Esophagus muscularis mucosa (tissue), 4 donors: ENCODE data around the gene AHCYL2. TPM values are rescaled to one million over a fixed set of nuclear protein-coding genes. Genes with fewer than 3 reads are reported as not detected.

Experiments
- DNase-seq: peaks from one replicate; pipeline ENCODE4 v3.0.0-alpha.2; 2017; ENCODE audit errors: extremely low spot score
- H3K27ac ChIP-seq, 4 donors: fragments of 200-600 bp; sonication (generic); replicated peaks in 1 of 4; 1 replicate in 3 of 4; 2 replicates in 1 of 4; pipeline ENCODE4 v1.5.1; 2016 to 2019; ENCODE audit warnings: mild to moderate bottlenecking in 1 of 4
- H3K27me3 ChIP-seq, 4 donors: fragments of 200-600 bp; sonication (generic); one replicate each; pipeline versions ENCODE4 v1.5.1 to v1.6.0; 2016 to 2019
- H3K36me3 ChIP-seq, 4 donors: fragments of 200-600 bp; sonication (generic); one replicate each; pipeline ENCODE4 v1.5.1; 2016 to 2019
- H3K4me1 ChIP-seq, 4 donors: fragments of 200-600 bp; sonication (generic); one replicate each; pipeline ENCODE4 v1.5.1; 2016 to 2019
- H3K4me3 ChIP-seq, 4 donors: fragments of 200-600 bp; sonication (generic); 1 replicate in 2 of 4; 2 replicates in 2 of 4; pipeline ENCODE4 v1.5.1; 2016 to 2019; ENCODE audit warnings: mild to moderate bottlenecking in 4 of 4, moderate library complexity in 1 of 4
- H3K9me3 ChIP-seq, 4 donors: fragments of 200-600 bp; sonication (generic); 1 replicate in 3 of 4; 2 replicates in 1 of 4; pipeline ENCODE4 v1.5.1; 2016 to 2019
- EP300 ChIP-seq: sonication (generic); formaldehyde crosslinking; IDR thresholded peaks from one replicate; pipeline ENCODE4 v1.6.1; 2017; ENCODE audit warnings: antibody characterized with exemption
- POLR2A ChIP-seq: fragments of 450-650 bp; IDR thresholded peaks from one replicate; pipeline ENCODE4 v1.6.1; 2017; ENCODE audit warnings: antibody characterized with exemption, moderate library complexity, mild to moderate bottlenecking, low read depth
- POLR2AphosphoS5 ChIP-seq, 2 donors: sonication (generic); formaldehyde crosslinking; IDR thresholded peaks; one replicate each; pipeline ENCODE4 v1.6.1; 2017; ENCODE audit warnings: antibody characterized with exemption in 2 of 2
- WGBS: methylation state at CpG from one replicate; pipeline ENCODE4 v1.1.5; 2018; 5-methylcytosine and 5-hydroxymethylcytosine counted together
- intact Hi-C: fragments of 100-400 bp; cut with DNase I; formaldehyde crosslinking; loops from one replicate; pipeline ENCODE4 v1.15.1; 2023
- total RNA-seq, 4 donors: library from RNA; depleted of rRNA; stranded (reverse); fragments of >200 nt; gene quantifications; one replicate each; pipeline versions ENCODE4 v1.1.0 to v1.2.1, GENCODE V29; 2016
- TF ChIP-seq, protein P1 (sequence below), 3 experiments: fragments of 200-600 bp in 2 of 3; fragments of 450-650 bp in 1 of 3; sonication (generic) in 2 of 3; IDR thresholded peaks; one replicate each; pipeline ENCODE4 v1.5.1; 2017 to 2019; ENCODE audit warnings: antibody characterized with exemption in 3 of 3, mild to moderate bottlenecking in 2 of 3, moderate library complexity in 1 of 3

AHCYL2 gene
- total RNA-seq, 4 donors from 2014 or later, result 9.7 to 14.2 (median 11.9) TPM

DNA sequence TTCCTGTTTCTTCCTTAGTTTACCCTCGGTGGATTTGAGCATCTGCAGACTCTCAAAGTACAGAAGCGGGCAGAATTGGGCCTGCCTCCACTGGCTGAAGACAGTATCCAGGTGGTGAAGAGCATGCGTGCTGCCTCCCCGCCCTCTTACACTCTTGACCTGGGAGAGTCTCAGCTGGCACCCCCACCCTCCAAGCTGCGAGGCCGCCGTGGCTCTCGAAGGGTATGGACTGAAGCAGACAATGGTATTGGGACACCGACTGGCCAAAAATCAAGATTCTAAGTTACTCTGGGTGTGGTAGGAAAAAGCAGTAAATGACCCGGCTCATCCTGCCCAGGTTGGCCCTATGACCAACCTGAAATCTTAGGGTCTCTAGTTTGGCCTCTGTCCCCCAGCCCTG, 231.6 kb downstream of the AHCYL2 start:
- Histone ChIP-seq H3K4me1 (no peaks in the 10 kb centered on the region), H3K9me3 (no peaks in the 10 kb centered on the region), H3K36me3 (peaks cover 0 to 39% (median 23%) of the 10 kb centered on the region in 4 donors), H3K4me3 (no peak overlapping the region), H3K27ac (no peak overlapping the region), H3K27me3 (no peaks in the 10 kb centered on the region)
- TF ChIP-seq POLR2A (no peak), EP300 (no peak), POLR2AphosphoS5 (IDR thresholded peaks at IDR 0.05) (no peak)
- TF ChIP-seq, protein P1, sequence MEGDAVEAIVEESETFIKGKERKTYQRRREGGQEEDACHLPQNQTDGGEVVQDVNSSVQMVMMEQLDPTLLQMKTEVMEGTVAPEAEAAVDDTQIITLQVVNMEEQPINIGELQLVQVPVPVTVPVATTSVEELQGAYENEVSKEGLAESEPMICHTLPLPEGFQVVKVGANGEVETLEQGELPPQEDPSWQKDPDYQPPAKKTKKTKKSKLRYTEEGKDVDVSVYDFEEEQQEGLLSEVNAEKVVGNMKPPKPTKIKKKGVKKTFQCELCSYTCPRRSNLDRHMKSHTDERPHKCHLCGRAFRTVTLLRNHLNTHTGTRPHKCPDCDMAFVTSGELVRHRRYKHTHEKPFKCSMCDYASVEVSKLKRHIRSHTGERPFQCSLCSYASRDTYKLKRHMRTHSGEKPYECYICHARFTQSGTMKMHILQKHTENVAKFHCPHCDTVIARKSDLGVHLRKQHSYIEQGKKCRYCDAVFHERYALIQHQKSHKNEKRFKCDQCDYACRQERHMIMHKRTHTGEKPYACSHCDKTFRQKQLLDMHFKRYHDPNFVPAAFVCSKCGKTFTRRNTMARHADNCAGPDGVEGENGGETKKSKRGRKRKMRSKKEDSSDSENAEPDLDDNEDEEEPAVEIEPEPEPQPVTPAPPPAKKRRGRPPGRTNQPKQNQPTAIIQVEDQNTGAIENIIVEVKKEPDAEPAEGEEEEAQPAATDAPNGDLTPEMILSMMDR (IDR thresholded peaks at IDR 0.05), result no peak
- intact Hi-C loops, result no loop called here
- 98% methylated on average over 8 of the region's 10 CpGs for WGBS
- no peak for DNase-seq

DNA sequence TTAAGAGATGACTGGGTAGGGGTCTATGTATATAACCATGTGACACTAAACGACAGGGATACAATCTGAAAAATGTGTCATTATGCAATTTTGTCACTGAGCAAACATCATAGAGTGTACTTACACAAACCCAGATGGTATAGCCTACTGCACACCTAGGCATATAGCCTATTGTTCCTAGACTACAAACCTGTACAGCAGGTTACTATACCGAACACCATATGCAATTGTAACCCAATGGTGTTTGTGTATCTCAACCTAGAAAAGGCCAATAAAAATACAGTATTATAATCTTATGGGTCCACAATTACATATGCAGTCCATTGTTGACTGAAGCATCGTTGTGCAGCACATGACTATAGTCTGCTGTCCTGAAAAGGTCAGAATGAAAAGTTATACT, 232.3 kb downstream of the AHCYL2 start:
- H3K4me1 ChIP-seq, result no peaks in the 10 kb centered on the region
- TF ChIP-seq, protein P1 (IDR thresholded peaks at IDR 0.05), result no peak
- TF ChIP-seq POLR2A, result no peak
- TF ChIP-seq EP300, result no peak
- TF ChIP-seq POLR2AphosphoS5 (IDR thresholded peaks at IDR 0.05), result no peak
- no peak overlapping the region for H3K27ac ChIP-seq
- no peak for DNase-seq
- H3K4me3 ChIP-seq, result no peak overlapping the region
- no peaks in the 10 kb centered on the region for H3K27me3 ChIP-seq
- H3K36me3 ChIP-seq, result peaks cover 0 to 39% (median 23%) of the 10 kb centered on the region in 4 donors
- 93% methylated on average over 3 of the region's 3 CpGs for WGBS
- intact Hi-C loops, result no loop called here
- no peaks in the 10 kb centered on the region for H3K9me3 ChIP-seq

DNA sequence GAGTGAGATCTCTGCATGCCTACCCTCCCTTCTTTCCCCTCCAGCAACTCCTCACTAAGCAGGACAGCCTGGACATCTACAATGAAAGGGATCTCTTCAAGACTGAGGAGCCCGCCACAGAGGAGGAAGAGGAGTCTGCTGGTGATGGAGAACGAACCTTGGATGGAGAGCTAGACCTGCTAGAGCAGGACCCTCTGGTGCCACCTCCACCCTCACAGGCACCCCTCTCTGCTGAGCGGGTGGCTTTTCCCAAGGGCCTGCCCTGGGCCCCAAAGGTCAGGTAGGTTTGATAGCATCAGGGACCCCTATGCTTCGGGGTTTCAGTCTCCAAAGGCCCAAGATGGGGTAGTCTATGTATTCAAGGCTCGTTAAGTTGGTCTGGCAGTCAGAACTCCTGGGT, 233.3 kb downstream of the AHCYL2 start:
- Histone ChIP-seq H3K27ac (no peak overlapping the region), H3K27me3 (no peaks in the 10 kb centered on the region), H3K4me3 (no peak overlapping the region), H3K36me3 (peaks cover 0 to 50% (median 23%) of the 10 kb centered on the region in 4 donors), H3K4me1 (no peaks in the 10 kb centered on the region), H3K9me3 (no peaks in the 10 kb centered on the region)
- DNase-seq, result no peak
- 97% methylated on average over 5 of the region's 5 CpGs for WGBS
- intact Hi-C loops, result no loop called here
- TF ChIP-seq POLR2A (no peak), POLR2AphosphoS5 (IDR thresholded peaks at IDR 0.05) (no peak), EP300 (no peak)
- TF ChIP-seq, protein P1 (IDR thresholded peaks at IDR 0.05), result no peak

DNA sequence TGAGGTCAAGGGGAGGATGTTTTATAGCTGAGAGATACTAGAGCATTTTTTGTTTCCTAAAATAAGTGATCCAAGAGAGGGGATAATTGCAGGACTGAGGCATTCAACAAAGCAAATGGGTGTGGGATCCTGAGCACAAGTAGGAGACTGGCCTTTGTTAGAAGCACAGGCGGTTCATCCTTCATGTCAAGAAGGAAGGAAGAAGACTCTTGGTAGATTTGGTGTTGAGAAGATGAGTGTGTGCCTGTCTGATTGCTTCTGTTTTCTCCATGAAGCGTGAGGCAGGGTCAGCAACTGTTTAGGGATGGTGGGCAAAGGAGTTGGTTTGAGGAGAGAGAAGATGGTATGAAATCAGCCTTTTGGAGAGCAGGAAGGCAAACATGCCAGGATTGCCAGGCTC, 237.0 kb downstream of the AHCYL2 start:
- 96% methylated on average over 2 of the region's 2 CpGs for WGBS
- no peak overlapping the region for H3K4me3 ChIP-seq
- peaks cover 7 to 9% (median 7%) of the 10 kb centered on the region in 4 donors for H3K4me1 ChIP-seq
- TF ChIP-seq POLR2AphosphoS5 (IDR thresholded peaks at IDR 0.05) (no peak), EP300 (no peak), POLR2A (no peak)
- TF ChIP-seq, protein P1 (IDR thresholded peaks at IDR 0.05), result no peak
- H3K36me3 ChIP-seq, result peaks cover 0 to 42% (median 16%) of the 10 kb centered on the region in 4 donors
- H3K9me3 ChIP-seq, result no peaks in the 10 kb centered on the region
- peak; percentile 72 for DNase-seq
- H3K27me3 ChIP-seq, result no peaks in the 10 kb centered on the region
- intact Hi-C loops, result no loop called here
- no peak overlapping the region for H3K27ac ChIP-seq

DNA sequence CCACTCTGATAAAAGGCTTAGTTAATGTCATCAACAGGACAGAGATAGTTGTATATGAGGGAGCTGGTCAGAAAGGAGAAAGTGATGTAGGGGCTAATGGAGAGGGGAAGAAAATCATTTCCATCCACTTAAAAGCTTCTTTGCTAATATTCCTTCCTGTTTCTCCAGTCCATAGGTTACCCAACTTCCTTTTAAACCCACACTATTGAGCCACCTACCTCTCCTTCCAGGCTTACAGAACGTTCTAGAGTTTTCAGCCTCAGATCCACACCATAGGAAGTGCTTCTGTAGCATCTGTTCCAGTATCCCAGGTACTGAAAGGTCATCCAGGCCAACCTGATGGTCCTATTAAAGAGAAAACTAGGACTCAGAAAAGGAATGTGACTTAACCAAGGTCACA, 237.6 kb downstream of the AHCYL2 start:
- intact Hi-C loops, result no loop called here
- no peak for TF ChIP-seq POLR2A
- 85% methylated on average over 1 of the region's 1 CpG for WGBS

More for the DNA sequence above, 237.6 kb downstream of the AHCYL2 start:
- H3K27ac ChIP-seq, result no peak overlapping the region
- H3K27me3 ChIP-seq, result no peaks in the 10 kb centered on the region
- H3K36me3 ChIP-seq, result peaks cover 0 to 38% (median 14%) of the 10 kb centered on the region in 4 donors
- no peaks in the 10 kb centered on the region for H3K9me3 ChIP-seq
- no peak overlapping the region for H3K4me3 ChIP-seq
- DNase-seq, result peak; percentile 55
- peaks cover 7 to 10% (median 7%) of the 10 kb centered on the region in 4 donors for H3K4me1 ChIP-seq
